Measurements from ENCODE around the gene PKNOX1. TPM values are rescaled to one million over a fixed set of nuclear protein-coding genes. Genes with fewer than 3 reads are reported as not detected.
"Not testable (repeated sequence)": the region's sequence is repeated elsewhere in the genome, so short reads cannot be mapped to it uniquely, and the experiment has no call there.

PKNOX1 gene
- total and polyA plus RNA-seq, 2 experiments from 2014 or later = 29.9 to 76.7 TPM

GRCh38 chr21:42991992-42992740, 17.8 kb downstream of the PKNOX1 start:
- Mint-ChIP-seq H3K4me1 (peaks cover 27% of the 10 kb centered on the region), H3K4me3 (no peak overlapping the region), H3K36me3 (ENCODE audit: low read depth) (peaks cover 17% of the 10 kb centered on the region), H3K9me3 (peaks cover 3% of the 10 kb centered on the region), H3K27me3 (ENCODE audit: insufficient read depth, low read depth, poor library complexity) (peaks cover 15% of the 10 kb centered on the region), H3K27ac (0 out of 2 replicates have a peak overlapping the region, but pooled peaks have one; percentile 56)
- Histone ChIP-seq H4K20me1 (replicated peaks; ENCODE audit: insufficient read depth) (no peaks in the 10 kb centered on the region), H3F3A (replicated peaks; ENCODE audit: low read depth) (peaks cover 26% of the 10 kb centered on the region), H3K27me3 (ENCODE audit: insufficient read depth) (no peaks in the 10 kb centered on the region), H3K4me1 (ENCODE audit: insufficient read depth) (peaks cover 28% of the 10 kb centered on the region), H3K9me2 (ENCODE audit: insufficient read depth) (no peaks in the 10 kb centered on the region), H3K36me3 (ENCODE audit: insufficient read depth) (peaks cover 3% of the 10 kb centered on the region; the same call in 1 of the 2 replicates), H3K27ac (ENCODE audit: low read depth) (peak overlapping the region; percentile 74), H3K4me2 (0 out of 2 replicates have a peak overlapping the region, but pooled peaks have one; percentile 16), H2AFZ (no peak overlapping the region), H3K79me2 (replicated peaks; ENCODE audit: insufficient read depth) (peaks cover 21% of the 10 kb centered on the region), H3K4me3 (no peak overlapping the region)
- TF ChIP-seq POLR2AphosphoS5 (IDR thresholded peaks at IDR 0.05; ENCODE audit: low read depth) (peak; percentile 35), ZNF114 (CRISPR knock-in tag; IDR thresholded peaks at IDR 0.05) (no peak)
- peak; percentile 21 for ATAC-seq
- DNase-seq (ENCODE audit: low spot score) = peak; percentile 46

- ATAC-seq = no peak
- no peak overlapping the region for H2AFZ ChIP-seq
- 0 out of 2 replicates have a peak overlapping the region, but pooled peaks have one; percentile 74 for H3K27ac ChIP-seq (ENCODE audit: low read depth)
- no peak overlapping the region for H3K4me3 Mint-ChIP-seq
- peaks cover 12% of the 10 kb centered on the region for H3K79me2 ChIP-seq (replicated peaks; ENCODE audit: insufficient read depth)
- no peaks in the 10 kb centered on the region for H3K36me3 ChIP-seq (ENCODE audit: insufficient read depth)
- no peak for DNase-seq (ENCODE audit: low spot score)
- TF ChIP-seq EZH2phosphoT487 (IDR thresholded peaks at IDR 0.05; ENCODE audit: unreplicated experiment) (no peak), POLR2AphosphoS5 (IDR thresholded peaks at IDR 0.05; ENCODE audit: low read depth) (peak; percentile 28; the same call in 1 of the 2 replicates)
- peaks cover 28% of the 10 kb centered on the region for H3K36me3 Mint-ChIP-seq (ENCODE audit: low read depth)
- peaks cover 26% of the 10 kb centered on the region for H3F3A ChIP-seq (replicated peaks; ENCODE audit: low read depth)
- no peak overlapping the region for H3K4me2 ChIP-seq
- H3K27me3 ChIP-seq (ENCODE audit: insufficient read depth) = no peaks in the 10 kb centered on the region
- peaks cover 17% of the 10 kb centered on the region for H3K27me3 Mint-ChIP-seq (ENCODE audit: insufficient read depth, low read depth, poor library complexity)
- H3K4me3 ChIP-seq = no peak overlapping the region
- H3K27ac Mint-ChIP-seq = peak overlapping the region; percentile 86
- H3K9me2 ChIP-seq (ENCODE audit: insufficient read depth) = no peaks in the 10 kb centered on the region
- peaks cover 13% of the 10 kb centered on the region for H3K9me3 Mint-ChIP-seq
- H3K4me1 Mint-ChIP-seq = peaks cover 27% of the 10 kb centered on the region
- H3K4me1 ChIP-seq (ENCODE audit: insufficient read depth) = peaks cover 29% of the 10 kb centered on the region
- no peaks in the 10 kb centered on the region for H4K20me1 ChIP-seq (replicated peaks; ENCODE audit: insufficient read depth)
These were observed 18.8 kb downstream of the PKNOX1 start for GRCh38 chr21:42993051-42993712.

- no peak for DNase-seq (ENCODE audit: low spot score)
- H3K27me3 Mint-ChIP-seq (ENCODE audit: insufficient read depth, low read depth, poor library complexity) = peaks cover 10% of the 10 kb centered on the region
- no peak for TF ChIP-seq ZNF331 (CRISPR knock-in tag; IDR thresholded peaks at IDR 0.05; ENCODE audit: low read depth)
- peaks cover 61% of the 10 kb centered on the region for H3K36me3 Mint-ChIP-seq (ENCODE audit: low read depth)
- Histone ChIP-seq H3K4me1 (ENCODE audit: insufficient read depth) (peaks cover 11% of the 10 kb centered on the region), H3K79me2 (replicated peaks; ENCODE audit: insufficient read depth) (peaks cover 4% of the 10 kb centered on the region; the same call in 1 of the 2 replicates), H3K36me3 (ENCODE audit: insufficient read depth) (peaks cover 20% of the 10 kb centered on the region), H3K9me2 (ENCODE audit: insufficient read depth) (no peaks in the 10 kb centered on the region), H3K4me3 (no peak overlapping the region), H3F3A (replicated peaks; ENCODE audit: low read depth) (peaks cover 11% of the 10 kb centered on the region), H3K27me3 (ENCODE audit: insufficient read depth) (no peaks in the 10 kb centered on the region), H4K20me1 (replicated peaks; ENCODE audit: insufficient read depth) (no peaks in the 10 kb centered on the region), H2AFZ (no peak overlapping the region), H3K4me2 (no peak overlapping the region), H3K27ac (ENCODE audit: low read depth) (peak overlapping the region; percentile 30; the same call in 1 of the 2 replicates)
- no peak for ATAC-seq
- peaks cover 46% of the 10 kb centered on the region for H3K9me3 Mint-ChIP-seq
- no peak overlapping the region; the same call in 2 of the 3 replicates for H3K4me3 Mint-ChIP-seq
- H3K4me1 Mint-ChIP-seq = peaks cover 12% of the 10 kb centered on the region
- no peak overlapping the region for H3K27ac Mint-ChIP-seq
These were observed 22.7 kb downstream of the PKNOX1 start for GRCh38 chr21:42997053-42997452.

GRCh38 chr21:42997983-42998382, 23.6 kb downstream of the PKNOX1 start:
- H3K9me2 ChIP-seq (ENCODE audit: insufficient read depth); H2AFZ ChIP-seq; H3K4me1 Mint-ChIP-seq; H3K4me2 ChIP-seq; DNase-seq (ENCODE audit: low spot score); ATAC-seq; H3K4me3 Mint-ChIP-seq; H3K27ac ChIP-seq (ENCODE audit: low read depth); H3K27ac Mint-ChIP-seq; H3K4me1 ChIP-seq (ENCODE audit: insufficient read depth); H3K79me2 ChIP-seq (replicated peaks; ENCODE audit: insufficient read depth); H4K20me1 ChIP-seq (replicated peaks; ENCODE audit: insufficient read depth); H3K4me3 ChIP-seq; H3K27me3 Mint-ChIP-seq (ENCODE audit: insufficient read depth, low read depth, poor library complexity); H3K27me3 ChIP-seq (ENCODE audit: insufficient read depth): not testable (repeated sequence)
- Mint-ChIP-seq H3K36me3 (ENCODE audit: low read depth) (peaks cover 59% of the 10 kb centered on the region), H3K9me3 (peaks cover 52% of the 10 kb centered on the region)
- Histone ChIP-seq H3F3A (replicated peaks; ENCODE audit: low read depth) (peaks cover 10% of the 10 kb centered on the region; the same call in 1 of the 2 replicates), H3K36me3 (ENCODE audit: insufficient read depth) (peaks cover 20% of the 10 kb centered on the region)

GRCh38 chr21:42999152-42999551, 24.8 kb downstream of the PKNOX1 start:
- not testable (repeated sequence) for H3K27ac Mint-ChIP-seq; H4K20me1 ChIP-seq (replicated peaks; ENCODE audit: insufficient read depth); H3K4me3 ChIP-seq; H3F3A ChIP-seq (replicated peaks; ENCODE audit: low read depth); ATAC-seq; H3K4me1 ChIP-seq (ENCODE audit: insufficient read depth); H3K79me2 ChIP-seq (replicated peaks; ENCODE audit: insufficient read depth); DNase-seq (ENCODE audit: low spot score); H3K4me1 Mint-ChIP-seq; H3K27ac ChIP-seq (ENCODE audit: low read depth); H3K27me3 Mint-ChIP-seq (ENCODE audit: insufficient read depth, low read depth, poor library complexity); H2AFZ ChIP-seq; H3K9me2 ChIP-seq (ENCODE audit: insufficient read depth); H3K27me3 ChIP-seq (ENCODE audit: insufficient read depth); H3K4me2 ChIP-seq; H3K4me3 Mint-ChIP-seq
- H3K9me3 Mint-ChIP-seq = peaks cover 52% of the 10 kb centered on the region
- peaks cover 65% of the 10 kb centered on the region for H3K36me3 Mint-ChIP-seq (ENCODE audit: low read depth)
- H3K36me3 ChIP-seq (ENCODE audit: insufficient read depth) = peaks cover 20% of the 10 kb centered on the region

Measured in GM23338 (cell line).